ENCODE measurements around the gene CLK3.
"Not testable (repeated sequence)": the region's sequence is repeated elsewhere in the genome, so short reads cannot be mapped to it uniquely, and the experiment has no call there.

The CLK3 gene

DNA sequence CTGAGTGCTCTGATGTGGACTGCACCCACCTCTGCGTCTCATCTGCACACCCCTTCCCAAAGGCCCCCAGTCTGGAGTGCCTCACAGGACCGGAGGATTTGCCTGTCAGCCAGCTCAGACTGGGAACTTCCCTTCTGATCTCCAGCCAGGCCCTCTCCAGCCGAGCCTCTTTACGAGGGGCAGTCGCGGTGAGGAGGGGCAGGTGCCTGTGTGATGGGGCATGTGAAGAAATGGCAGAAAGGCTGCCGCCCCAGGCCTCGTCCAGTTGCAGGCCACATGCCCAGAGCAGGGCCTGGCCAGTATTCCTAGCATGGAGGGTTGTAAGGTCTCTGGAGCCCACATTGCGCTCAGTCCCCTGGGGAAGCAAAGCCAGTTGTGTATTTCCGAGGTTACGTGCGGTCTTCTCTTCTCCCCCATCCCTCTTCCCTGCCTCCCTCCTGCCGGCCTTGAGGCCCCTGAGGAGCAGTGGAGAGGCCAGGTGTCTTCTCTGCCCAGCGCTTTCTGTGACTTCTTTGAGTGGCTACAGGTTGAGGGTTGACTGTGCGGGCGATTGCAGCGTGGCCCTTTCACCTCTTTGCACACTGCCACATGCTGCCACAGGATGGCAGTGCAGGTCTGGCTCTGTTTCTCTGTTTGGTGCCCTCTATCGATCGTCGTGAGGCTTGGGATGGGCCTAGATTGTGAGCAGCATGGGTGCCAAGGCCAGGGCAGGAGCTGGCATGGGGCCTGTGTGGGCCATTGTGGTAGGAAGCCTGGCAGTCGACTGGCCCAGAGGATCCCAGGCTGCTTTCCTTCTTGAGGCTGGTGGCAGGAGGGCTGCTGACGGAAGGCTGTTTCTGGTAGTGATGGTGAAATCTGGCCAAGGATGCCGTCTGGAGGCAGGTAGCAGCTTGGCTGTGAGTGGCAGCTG, 5.3 kb downstream of the CLK3 start:
- DNase-seq (ENCODE audit: low read depth): peak; percentile 65

- no peak for DNase-seq (ENCODE audit: low read depth)
These were observed 5.9 kb downstream of the CLK3 start for GRCh38 chr15:74621546-74621920.

- DNase-seq (ENCODE audit: low read depth): no peak
These were observed 6.3 kb downstream of the CLK3 start for GRCh38 chr15:74621936-74622335.

DNA sequence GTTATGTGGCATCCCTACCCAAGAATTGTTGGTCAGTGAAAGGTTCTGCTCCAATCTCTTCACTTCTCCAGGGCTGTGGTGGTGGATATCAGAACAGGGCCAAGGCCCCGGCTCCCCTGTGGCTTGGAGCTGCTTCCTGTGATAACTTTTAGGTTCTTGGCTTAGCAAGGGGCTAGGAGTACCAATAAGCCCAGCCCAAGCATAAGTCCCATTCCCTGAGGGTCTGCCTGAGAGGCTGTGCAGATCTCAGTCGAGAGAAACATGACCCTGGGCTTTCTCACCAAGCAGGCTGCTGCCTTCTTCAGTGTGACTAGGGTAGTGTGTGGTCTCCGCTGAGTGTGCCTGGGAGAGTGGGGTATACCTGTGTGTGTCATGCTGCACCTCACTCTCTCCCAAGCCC, 7.1 kb downstream of the CLK3 start:
- no peak for DNase-seq (ENCODE audit: low read depth)

GRCh38 chr15:74624020-74624602, 8.5 kb downstream of the CLK3 start:
- DNase-seq (ENCODE audit: low read depth): no peak

GRCh38 chr15:74625693-74626092, 10.1 kb downstream of the CLK3 start:
- no peak for DNase-seq (ENCODE audit: low read depth)

DNA sequence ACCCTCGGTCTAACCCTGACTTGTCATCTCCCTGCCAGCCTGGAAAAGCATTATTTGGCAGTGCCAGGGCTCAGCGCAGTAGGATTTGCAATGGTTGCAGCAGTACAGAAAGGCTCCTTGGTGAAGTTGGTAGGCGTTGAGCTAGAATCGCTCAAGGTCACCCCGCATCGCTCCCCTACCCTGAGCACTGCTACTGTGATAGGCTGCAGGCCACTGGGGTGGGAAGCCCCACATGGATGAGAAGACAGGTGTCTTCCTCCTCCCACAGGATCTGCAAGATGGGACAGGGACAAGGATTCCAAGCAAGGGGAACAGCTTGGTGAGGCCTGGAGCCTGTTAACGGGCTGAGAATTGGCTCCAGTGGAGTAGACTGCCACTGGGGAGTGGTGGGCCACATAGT, 10.7 kb downstream of the CLK3 start:
- DNase-seq (ENCODE audit: low read depth): no peak

DNA sequence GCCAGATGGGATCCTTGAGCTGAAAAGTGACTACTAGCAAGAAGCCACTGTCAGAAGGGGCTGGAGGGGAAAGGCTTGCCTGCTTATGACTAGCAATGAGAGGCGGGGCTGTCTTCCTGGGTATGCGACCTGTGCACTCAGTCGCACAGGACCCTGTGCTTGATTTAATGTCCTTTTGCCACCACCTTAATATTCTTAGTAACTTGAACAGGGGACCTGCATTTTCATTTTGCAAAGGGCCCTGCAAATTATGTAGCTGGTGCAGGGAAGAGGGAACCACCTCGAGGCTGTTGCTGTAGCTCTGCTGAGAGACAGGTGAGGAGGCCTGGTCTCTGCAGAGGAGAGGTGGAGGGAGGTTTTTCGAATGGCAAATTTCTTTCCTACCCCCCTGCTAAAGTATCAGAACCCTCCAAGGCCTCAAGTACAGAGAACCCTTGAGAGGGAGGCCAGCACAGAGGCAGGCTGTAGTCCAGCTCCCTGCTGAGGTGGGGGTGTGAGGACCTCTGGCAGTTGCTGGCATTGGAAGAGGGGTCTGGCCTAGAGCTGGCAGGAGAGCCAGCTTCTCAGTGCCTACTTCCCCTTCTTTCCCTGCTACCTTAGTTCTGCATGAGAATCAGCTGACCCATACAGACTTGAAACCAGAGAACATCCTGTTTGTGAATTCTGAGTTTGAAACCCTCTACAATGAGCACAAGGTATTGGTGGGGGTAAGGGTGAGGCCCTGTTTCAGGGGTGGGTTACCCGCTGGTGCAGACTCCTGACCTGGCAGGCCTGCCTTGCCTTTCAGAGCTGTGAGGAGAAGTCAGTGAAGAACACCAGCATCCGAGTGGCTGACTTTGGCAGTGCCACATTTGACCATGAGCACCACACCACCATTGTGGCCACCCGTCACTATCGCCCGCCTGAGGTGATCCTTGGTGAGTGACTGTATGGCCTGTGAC, 11.4 kb downstream of the CLK3 start:
- DNase-seq (ENCODE audit: low read depth): no peak

GRCh38 chr15:74627766-74628165, 12.1 kb downstream of the CLK3 start:
- no peak for DNase-seq (ENCODE audit: low read depth)

- no peak for DNase-seq (ENCODE audit: low read depth)
These were observed 12.6 kb downstream of the CLK3 start for GRCh38 chr15:74628199-74628598.

DNA sequence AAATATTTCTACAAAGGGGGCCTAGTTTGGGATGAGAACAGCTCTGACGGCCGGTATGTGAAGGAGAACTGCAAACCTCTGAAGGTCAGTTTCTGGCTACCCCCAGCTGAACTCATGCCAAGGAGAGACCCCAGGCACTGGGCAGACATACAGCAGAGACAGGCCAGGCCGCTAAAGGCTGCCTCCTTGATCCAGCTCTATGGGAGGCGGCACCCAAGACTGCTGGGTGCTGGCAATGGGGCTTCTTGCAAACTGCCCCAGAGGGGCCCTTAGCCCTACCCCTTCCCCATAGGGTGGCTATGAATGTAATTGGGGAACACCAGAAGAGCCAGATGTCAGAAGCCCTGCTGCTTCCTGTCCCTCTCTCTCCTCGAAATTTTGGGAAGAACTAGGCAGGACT, 13.3 kb downstream of the CLK3 start:
- no peak for DNase-seq (ENCODE audit: low read depth)

- DNase-seq (ENCODE audit: low read depth): not testable (repeated sequence)
These were observed 14.1 kb downstream of the CLK3 start for GRCh38 chr15:74629696-74630095.

- peak; percentile 16 for DNase-seq (ENCODE audit: low read depth)
These were observed 14.8 kb downstream of the CLK3 start for GRCh38 chr15:74630284-74631086.

DNA sequence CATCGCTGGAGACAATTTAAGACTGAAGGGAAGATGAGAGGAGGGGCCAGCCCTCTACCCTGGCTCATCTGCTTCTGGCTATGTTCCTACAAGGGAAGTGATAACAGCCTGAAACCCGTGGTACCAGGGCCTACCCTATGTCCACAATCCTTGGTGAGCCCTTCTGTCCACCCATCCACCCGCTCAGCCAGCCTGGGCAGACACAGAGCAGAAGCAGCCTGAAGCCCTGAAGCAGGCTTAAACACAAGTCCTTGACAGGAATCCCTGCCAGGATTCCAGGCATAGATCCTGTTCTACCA, 15.4 kb downstream of the CLK3 start:
- no peak for DNase-seq (ENCODE audit: low read depth)

- DNase-seq (ENCODE audit: low read depth): no peak
These were observed 15.8 kb downstream of the CLK3 start for GRCh38 chr15:74631408-74631807.

DNA sequence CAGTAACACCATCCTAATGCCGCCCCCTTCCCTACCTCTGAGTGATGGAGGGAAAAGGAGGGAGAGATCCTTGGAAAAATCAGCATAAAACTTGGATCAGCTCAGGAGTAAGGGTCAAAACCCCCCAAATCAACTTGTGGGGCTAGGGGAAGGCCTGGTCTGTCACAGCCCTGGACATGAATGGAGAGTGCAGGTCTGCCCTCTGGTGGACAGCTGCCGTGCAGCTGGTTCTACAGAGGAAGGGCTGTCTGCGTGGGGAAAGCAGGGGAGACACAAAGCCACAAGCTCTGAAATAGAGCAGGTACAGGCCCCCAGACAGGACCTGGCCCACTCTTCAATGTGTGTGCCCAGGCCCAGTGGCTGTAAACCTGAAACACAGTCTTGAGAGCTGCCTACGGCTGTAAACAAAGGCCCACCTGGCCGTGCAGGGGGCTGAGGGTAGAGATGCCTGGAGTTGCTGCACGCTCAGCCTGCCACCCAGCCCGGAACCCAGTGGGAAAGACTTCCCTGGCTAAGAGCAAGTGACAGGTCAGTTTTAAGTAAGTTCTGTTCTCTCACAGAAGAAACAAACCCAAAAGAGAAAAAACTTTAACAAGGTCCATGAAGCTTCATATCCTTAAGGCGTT, 16.4 kb downstream of the CLK3 start:
- DNase-seq (ENCODE audit: low read depth): peak; percentile 29

DNA sequence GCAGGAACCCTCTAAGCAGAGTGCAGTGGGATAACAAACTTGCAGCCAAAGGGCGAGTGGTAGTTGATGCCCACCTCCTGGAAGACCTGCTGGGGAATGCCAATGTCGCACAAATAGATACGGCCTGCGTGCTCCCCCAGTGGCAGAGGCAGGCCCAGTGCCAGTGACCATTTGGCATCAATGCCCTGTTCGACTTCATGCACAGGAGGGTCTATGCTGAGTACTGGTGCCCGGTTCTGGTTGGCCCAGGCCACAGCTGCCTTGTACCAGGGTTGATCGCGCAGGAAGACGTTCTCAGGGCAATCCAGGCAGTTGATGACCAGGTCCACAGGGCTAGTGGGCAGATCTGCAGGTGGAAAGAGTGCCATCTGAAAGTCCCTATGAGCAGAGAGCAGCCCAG, 17.0 kb downstream of the CLK3 start:
- no peak for DNase-seq (ENCODE audit: low read depth)

DNA sequence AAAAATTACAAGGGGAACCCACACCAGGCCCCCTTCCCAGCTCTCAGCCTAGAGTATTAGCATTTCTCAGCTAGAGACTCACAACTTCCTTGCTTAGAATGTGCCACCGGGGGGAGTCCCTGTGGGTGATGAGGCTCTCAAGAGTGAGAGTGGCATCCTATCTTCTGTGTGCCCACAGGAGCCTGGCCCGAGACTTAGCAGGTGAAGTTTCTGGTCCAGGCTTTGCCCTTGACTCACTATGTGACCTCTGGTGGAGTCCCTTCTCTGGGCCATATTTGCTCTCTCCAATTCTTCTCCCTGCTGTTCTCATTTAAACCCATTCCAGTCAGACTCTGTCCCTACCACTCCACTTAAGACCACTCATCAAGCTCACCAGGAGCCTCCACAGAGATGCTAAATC, 18.1 kb downstream of the CLK3 start:
- DNase-seq (ENCODE audit: low read depth): no peak

GRCh38 chr15:74635228-74635627, 19.6 kb downstream of the CLK3 start:
- DNase-seq (ENCODE audit: low read depth): peak; percentile 40

DNA sequence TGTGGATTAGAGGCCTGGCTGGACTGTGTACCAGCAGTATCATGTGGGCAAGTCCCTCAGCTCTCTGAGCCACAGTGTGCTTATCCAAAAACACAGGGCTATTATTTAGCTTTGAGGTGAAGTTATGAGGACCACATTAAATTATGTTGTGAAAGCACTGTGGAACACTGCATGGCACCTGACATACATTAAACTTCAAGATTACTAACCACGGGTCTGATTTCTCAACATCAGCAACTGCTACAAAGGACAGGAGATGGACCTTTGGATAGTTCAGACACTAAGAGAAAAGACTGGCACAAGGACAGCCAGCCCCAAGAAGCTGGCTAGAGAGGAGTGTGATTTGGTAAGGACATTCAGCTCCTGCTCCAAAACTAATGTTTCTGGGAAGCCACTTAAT, 21.3 kb downstream of the CLK3 start:
- no peak for DNase-seq (ENCODE audit: low read depth)

DNA sequence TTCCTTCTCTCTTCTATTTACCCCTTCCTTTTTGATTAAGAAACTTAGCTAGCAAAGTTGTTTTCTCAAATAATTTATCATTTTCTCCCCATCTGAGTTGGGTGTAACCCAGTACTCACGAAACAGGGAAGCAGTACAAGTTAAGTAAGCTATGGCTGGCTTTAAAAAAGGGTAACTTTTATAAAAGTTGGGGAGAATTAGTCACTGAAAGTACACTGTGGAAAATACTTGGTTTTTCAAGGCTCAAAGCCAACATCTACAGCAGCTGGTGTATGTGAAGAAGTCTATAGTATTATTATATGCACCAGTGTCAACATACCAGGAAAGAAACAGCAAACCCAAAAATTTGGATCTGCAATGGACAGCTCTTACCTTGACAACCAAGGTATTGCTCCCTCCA, 25.5 kb downstream of the CLK3 start:
- DNase-seq (ENCODE audit: low read depth): no peak

GRCh38 chr15:74642348-74642733, 26.7 kb downstream of the CLK3 start:
- no peak for DNase-seq (ENCODE audit: low read depth)
